Epithelial cell of esophagus (primary cell): ENCODE measurements around the gene MACROD2.

Experiments
- DNase-seq: peaks from one replicate; pipeline ENCODE4 v3.0.0; 2010; ENCODE audit warnings: low read depth
- H3K4me3 ChIP-seq: 2 replicates; pipeline ENCODE4 v1.5.1; 2011; ENCODE audit warnings: mild to moderate bottlenecking, low read length, control low read depth
- TF ChIP-seq, protein P1 (sequence below): IDR thresholded peaks from 2 replicates; pipeline ENCODE4 v1.5.1; 2011; ENCODE audit warnings: low read depth, mild to moderate bottlenecking, low read length, control low read depth, inconsistent platforms; ENCODE audit not compliant: insufficient read depth; ENCODE audit errors: missing control alignments

The MACROD2 gene

DNA sequence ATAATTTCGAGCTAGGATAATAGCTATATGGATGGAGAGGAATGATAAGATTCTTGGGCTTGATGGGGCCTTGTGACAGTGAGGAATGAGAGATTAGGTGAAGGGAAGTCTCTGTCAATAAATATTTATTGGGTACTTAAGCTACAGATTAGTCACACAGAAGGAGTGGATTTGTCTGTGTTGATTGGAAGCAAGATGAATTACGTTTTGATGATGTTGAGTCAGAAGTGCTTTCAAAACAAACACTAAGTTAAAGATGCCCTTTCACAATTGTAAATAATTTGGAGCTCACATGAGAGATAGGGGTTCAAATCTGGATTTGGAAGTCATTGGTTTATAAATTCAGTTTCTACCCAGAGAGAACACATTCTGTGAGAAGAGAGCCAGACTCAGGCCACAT is 1743.7 kb downstream of the MACROD2 start:
- peak; percentile 19 for DNase-seq
- TF ChIP-seq, protein P1, sequence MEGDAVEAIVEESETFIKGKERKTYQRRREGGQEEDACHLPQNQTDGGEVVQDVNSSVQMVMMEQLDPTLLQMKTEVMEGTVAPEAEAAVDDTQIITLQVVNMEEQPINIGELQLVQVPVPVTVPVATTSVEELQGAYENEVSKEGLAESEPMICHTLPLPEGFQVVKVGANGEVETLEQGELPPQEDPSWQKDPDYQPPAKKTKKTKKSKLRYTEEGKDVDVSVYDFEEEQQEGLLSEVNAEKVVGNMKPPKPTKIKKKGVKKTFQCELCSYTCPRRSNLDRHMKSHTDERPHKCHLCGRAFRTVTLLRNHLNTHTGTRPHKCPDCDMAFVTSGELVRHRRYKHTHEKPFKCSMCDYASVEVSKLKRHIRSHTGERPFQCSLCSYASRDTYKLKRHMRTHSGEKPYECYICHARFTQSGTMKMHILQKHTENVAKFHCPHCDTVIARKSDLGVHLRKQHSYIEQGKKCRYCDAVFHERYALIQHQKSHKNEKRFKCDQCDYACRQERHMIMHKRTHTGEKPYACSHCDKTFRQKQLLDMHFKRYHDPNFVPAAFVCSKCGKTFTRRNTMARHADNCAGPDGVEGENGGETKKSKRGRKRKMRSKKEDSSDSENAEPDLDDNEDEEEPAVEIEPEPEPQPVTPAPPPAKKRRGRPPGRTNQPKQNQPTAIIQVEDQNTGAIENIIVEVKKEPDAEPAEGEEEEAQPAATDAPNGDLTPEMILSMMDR: no peak
- H3K4me3 ChIP-seq: no peak overlapping the region

DNA sequence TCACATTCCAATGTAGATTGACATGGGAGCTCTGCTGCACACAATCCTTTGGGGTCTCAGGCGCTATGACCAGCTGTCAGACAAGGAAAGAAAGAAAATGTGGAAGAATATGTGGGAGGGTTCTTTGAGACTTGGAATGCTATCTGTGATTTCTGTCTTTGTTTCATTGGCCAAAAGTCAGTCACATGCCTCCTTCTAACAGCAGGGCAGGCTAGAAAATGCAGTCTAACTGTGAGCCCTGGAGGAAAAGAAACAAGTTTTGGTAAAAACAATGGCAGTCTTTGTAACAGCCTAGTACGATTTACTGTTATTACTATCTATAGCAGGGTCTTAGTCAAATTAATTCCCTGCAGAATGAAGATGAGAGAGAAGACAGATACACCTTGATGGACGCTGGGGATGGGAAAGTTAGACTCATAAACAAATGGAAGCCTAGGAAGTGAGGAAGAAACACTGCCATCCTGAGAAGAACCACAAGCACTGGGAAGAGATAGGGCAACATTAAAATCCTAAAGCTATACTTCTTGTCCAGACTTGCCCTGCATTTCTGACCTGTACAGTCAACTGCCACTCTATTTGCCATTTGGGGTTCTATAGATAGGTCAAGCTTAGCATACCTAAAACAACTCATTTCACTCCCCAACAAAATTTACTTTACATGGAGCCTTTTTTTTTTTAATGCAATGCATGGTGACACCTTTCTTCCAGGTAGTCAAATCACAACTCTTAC is 1744.9 kb downstream of the MACROD2 start:
- H3K4me3 ChIP-seq: no peak overlapping the region
- TF ChIP-seq, protein P1: no peak
- DNase-seq: peak; percentile 55

DNA sequence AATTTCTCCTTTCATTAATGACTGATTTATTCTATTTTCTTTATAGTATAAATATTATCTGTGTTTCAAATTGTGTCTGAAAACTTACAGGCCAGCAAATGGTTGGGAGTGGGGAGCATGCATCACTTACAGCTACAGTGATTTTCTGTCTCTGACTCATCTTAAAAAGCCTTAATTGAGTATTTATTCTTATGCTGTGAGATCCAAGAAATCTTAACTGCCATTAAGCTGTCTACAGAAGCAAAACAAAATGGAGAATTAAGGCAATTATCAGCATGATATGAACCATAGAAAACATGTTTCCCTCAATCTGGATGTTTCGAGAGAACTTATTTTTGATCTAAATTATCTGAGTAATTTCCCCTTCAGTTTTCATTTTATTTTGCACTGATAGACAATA is 1746.8 kb downstream of the MACROD2 start:
- peak; percentile 11 for DNase-seq
- TF ChIP-seq, protein P1: no peak
- no peak overlapping the region for H3K4me3 ChIP-seq

DNA sequence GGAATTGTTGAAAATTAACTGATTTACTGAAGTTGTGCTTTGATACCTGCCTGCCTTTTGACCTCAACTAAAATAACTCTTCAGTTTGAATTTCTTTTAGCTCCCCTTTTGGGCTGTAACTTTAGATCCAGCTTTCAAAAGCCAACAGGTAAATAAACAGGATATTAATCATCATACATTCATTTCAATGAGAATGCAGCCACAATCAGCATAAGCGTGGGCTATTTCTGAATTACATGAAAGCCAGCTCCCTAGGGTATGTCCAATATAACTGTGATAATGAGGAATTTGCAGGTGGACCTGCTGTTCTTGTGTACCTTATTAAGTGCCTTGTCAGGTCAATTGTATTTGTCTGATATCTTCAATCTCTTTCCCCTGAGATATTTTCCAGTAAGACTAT is 1747.3 kb downstream of the MACROD2 start:
- TF ChIP-seq, protein P1: no peak
- H3K4me3 ChIP-seq: no peak overlapping the region
- peak; percentile 30 for DNase-seq

DNA sequence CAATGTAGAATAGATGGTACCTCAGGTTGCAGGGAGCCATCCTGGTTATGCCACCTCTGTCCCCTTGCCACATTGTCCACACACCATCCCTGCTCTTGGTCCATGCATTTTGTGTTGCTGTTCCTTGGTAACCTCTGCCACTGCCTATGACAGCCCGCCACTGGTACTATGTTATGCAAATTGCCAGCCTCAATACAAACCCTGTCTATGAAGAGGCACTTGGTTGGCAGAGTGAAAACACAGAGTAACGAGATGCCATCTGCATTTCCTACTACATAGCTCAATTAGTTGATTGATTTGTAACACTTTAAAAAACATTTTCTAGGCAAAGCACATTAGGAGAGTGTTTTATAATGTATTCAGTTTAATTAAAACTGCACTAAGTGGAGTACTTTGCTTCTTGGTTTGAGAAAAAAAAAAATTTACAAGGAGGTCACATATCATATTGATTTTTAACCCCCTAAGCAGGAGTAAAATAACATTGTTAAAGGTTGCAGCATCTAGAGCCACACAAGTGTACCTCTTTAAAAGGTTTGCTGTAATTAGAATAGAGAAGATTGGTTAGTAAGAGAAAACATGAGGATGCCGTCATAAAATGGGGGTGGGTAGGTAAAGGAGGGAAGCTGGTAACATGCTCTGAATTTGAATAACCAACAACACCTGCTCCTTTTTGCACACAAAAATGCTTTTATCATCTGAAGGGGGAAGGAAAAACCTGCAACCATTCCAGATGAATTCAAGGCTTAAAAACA is 1760.9 kb downstream of the MACROD2 start:
- no peak overlapping the region for H3K4me3 ChIP-seq
- DNase-seq: no peak
- TF ChIP-seq, protein P1: no peak

DNA sequence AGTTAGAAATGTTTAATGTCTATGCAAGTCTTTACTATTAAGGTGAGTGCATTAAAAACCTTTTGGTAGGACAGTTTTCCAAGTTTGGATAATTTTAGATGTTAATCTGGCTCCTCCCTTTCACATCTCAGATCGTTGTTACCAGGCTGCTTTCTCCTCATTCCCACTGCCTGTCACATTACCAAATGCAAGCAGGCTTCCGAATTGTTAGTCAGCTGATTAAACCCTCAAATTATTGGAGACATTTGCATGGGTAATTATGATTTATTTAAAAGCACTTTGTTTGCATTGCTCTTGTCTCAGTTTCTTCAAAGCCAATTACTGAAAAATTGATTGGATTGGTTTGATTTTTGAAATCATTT is 1761.4 kb downstream of the MACROD2 start:
- no peak for DNase-seq
- TF ChIP-seq, protein P1: no peak

More for the DNA sequence above, 1761.4 kb downstream of the MACROD2 start:
- no peak overlapping the region for H3K4me3 ChIP-seq
